HG02623 (cell line): ENCODE measurements around the gene RAVER1.

Experiments used
- ATAC-seq: cut with Tn5 transposase; IDR thresholded peaks from one replicate; pipeline ENCODE4 v1.9.1; 2021; ENCODE audit warnings: moderate library complexity; ENCODE audit not compliant: unreplicated experiment

Gene RAVER1

GRCh38 chr19:10270616-10271394, 62.5 kb downstream of the RAVER1 start, which contains the start of gene ICAM1:
TSS of gene ICAM1 (plus strand) at chr19:10271120. CDS start at chr19:10271160, 40 bp downstream.
- no peak for ATAC-seq

- ATAC-seq, result peak; percentile 28
Measured at GRCh38 chr19:10270180-10270615, 63.1 kb downstream of the RAVER1 start.

GRCh38 chr19:10269333-10270179, 63.8 kb downstream of the RAVER1 start:
- ATAC-seq, result no peak

GRCh38 chr19:10268071-10268470, 65.3 kb downstream of the RAVER1 start:
- no peak for ATAC-seq

GRCh38 chr19:10266706-10267105, 66.6 kb downstream of the RAVER1 start:
- no peak for ATAC-seq
